GM03348 (cell line): ENCODE data around the gene COA8.

Source experiments
- DNase-seq: peaks from one replicate; pipeline ENCODE4 v3.0.0; 2012; ENCODE audit warnings: low spot score

COA8 gene

GRCh38 chr14:103625356-103626095, 62.8 kb downstream of the COA8 start:
- no peak for DNase-seq

GRCh38 chr14:103626146-103626850, 63.5 kb downstream of the COA8 start:
- DNase-seq = no peak

DNA sequence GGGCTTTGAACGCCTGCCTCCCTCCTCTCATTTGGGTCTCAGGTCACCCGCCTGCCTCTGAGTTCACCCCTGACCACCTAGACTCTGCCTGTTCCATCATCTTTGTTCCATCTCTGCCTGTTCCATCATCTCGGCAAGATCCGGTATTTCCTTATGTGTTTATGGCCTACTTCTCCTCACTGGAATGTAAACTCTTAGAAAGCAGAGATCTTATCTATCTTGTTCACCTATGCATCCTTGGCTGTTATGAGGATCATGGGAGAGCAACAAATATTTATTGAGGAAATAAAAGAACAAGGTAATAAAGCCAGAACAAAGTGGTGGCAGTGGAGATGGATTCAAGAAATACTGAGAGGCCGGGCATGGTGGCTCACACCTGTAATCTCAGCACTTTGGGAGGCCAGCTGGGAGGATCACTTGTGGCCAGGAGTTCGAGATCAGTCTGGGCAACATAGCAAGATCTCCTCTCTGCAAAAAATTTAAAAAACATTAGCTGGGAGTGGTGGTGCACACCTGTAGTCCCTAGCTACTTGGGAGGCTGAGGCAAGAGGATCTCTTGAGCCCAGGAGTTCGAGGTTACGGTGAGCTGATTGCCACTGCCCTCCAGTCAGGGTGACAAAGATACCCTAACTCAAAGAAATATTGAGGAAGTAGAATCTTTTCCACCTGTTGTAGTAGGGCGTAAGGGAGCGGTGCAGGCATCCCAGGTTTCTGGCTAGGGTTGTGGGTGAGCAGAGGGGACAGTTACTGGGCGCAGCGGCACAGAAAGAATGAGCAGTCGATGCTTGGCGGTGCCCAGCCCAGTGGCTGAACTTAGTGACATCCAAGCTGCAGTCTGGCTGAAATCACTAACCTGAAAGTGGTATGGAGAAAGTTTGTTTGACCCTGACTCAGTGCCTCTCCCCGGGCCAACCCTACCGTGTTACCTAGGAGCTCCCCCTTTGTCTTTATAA, 64.6 kb downstream of the COA8 start:
- no peak for DNase-seq

GRCh38 chr14:103628221-103628683, 65.5 kb downstream of the COA8 start:
- peak; percentile 89 for DNase-seq

GRCh38 chr14:103628684-103629502, 66.1 kb downstream of the COA8 start, which contains the start of gene KLC1:
KLC1 (plus strand) TSS chr14:103629211; CDS start chr14:103654565, 25,354 bp downstream.
- peak; percentile 93 for DNase-seq

DNA sequence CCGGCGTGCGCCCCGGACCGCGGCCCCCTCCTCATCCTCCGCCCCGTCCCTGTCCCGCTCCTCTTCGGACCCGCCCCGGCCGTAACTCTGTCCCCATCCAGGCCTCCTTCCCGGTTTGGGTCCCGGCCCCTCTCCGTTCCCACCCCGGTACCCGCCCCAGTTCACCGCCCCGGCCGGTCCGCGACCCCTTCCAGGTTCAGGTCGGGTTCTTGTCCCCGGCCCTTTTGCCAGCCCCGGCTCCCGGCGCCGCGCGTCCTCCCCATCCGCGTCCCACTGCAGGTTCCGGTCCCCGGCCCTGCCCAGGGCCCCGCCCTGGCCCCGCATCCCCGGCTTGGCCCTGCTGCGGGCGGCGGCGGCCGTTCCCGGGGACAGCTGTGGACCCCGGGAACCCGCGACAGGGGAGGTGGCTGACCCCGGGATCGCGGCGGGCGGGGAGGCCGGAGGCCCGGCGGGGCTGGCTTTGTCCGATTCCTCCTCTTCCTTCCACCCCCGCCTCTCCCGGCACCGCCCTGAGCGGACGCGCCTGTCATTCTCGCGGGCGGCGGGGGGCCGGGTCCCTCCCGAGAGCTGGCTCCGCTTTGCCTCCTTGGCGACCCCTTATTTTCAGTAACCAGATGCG, 66.9 kb downstream of the COA8 start:
- peak; percentile 74 for DNase-seq

- peak; percentile 52 for DNase-seq
Observed at GRCh38 chr14:103630364-103631108, 67.8 kb downstream of the COA8 start.

GRCh38 chr14:103633391-103633790, 70.6 kb downstream of the COA8 start:
- DNase-seq = no peak

- DNase-seq = peak; percentile 31
Observed at GRCh38 chr14:103634156-103634555, 71.4 kb downstream of the COA8 start.

DNA sequence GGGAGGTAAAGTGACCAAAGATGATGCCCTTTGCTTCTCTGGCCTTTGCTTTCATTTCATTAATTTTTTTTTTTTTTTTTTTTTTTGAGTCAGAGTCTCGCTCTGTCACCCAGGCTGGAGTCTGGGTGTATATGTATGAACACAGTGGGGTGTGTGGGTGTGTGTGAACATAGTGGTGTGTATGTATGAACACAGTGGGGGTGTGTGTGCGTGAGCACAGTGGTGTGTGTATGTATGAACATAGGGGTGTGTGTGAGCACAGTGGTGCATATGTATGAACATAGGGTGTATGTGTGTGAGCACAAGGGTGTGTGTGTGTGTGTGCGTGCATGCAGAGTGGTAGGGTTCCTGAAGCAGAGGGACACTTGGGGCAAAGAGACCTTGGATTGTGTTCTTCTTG, 75.8 kb downstream of the COA8 start:
- no peak for DNase-seq
